Mesothelial cell of epicardium (in vitro differentiated cells): ENCODE measurements around the gene REC8. TPM values are rescaled to one million over a fixed set of nuclear protein-coding genes. Genes with fewer than 3 reads are reported as not detected.
A peak's percentile ranks its signal among the peaks of the same experiment; 100 is the strongest.

ENCODE experiments used
- DNase-seq, 2 experiments: peaks; one replicate each; pipeline ENCODE4 v3.0.0; 2021; ENCODE audit warnings: low spot score in 2 of 2; ENCODE audit not compliant: unreplicated experiment in 2 of 2
- H3K27ac Mint-ChIP-seq: 2 replicates; pipeline ENCODE4 v1.8.0; 2021; ENCODE audit warnings: mixed read lengths
- H3K27me3 Mint-ChIP-seq: 2 replicates; pipeline ENCODE4 v1.8.0; 2021; ENCODE audit warnings: low read depth, mixed read lengths
- H3K36me3 Mint-ChIP-seq: 2 replicates; pipeline ENCODE4 v1.8.0; 2021; ENCODE audit warnings: mixed read lengths
- H3K4me1 Mint-ChIP-seq: 2 replicates; pipeline ENCODE4 v1.8.0; 2021; ENCODE audit warnings: mixed read lengths
- H3K4me3 Mint-ChIP-seq: 2 replicates; pipeline ENCODE4 v1.8.0; 2021; ENCODE audit warnings: mild to moderate bottlenecking, moderate library complexity, mixed read lengths
- H3K9me3 Mint-ChIP-seq: 2 replicates; pipeline ENCODE4 v1.8.0; 2021; ENCODE audit warnings: mixed read lengths
- CTCF ChIP-seq: fragments of 200-600 bp; sonication (generic); IDR thresholded peaks from one replicate; pipeline ENCODE4 v1.5.0; 2021; ENCODE audit warnings: antibody characterized with exemption; ENCODE audit not compliant: unreplicated experiment
- total RNA-seq: library from RNA; stranded (reverse); gene quantifications from 3 replicates; pipeline ENCODE4 v1.2.1, GENCODE V29; 2021

Gene REC8
- 465 to 486 TPM (median 484 TPM) in 3 replicates for total RNA-seq

- Mint-ChIP-seq H3K9me3 (no peaks in the 10 kb centered on the region), H3K27me3 (no peaks in the 10 kb centered on the region), H3K4me1 (peaks cover 43% of the 10 kb centered on the region), H3K4me3 (peak within 1 kb of the TSS; percentile 83), H3K27ac (peak within 1 kb of the TSS; percentile 94), H3K36me3 (peaks cover 27% of the 10 kb centered on the region)
- DNase-seq: peak; percentile 86 to 92
- no peak for TF ChIP-seq CTCF
Measured at GRCh38 chr14:24171422-24172260, at the start of gene REC8. Gene REC8, plus strand, starts transcription at chr14:24172080. Its CDS starts 473 bp downstream, at chr14:24172553.

- H3K9me3 Mint-ChIP-seq: no peaks in the 10 kb centered on the region
- H3K4me1 Mint-ChIP-seq: no peaks in the 10 kb centered on the region
- H3K36me3 Mint-ChIP-seq: peaks cover 35% of the 10 kb centered on the region
- no peak overlapping the region for H3K4me3 Mint-ChIP-seq
- no peak for TF ChIP-seq CTCF
- H3K27me3 Mint-ChIP-seq: no peaks in the 10 kb centered on the region
- no peak overlapping the region for H3K27ac Mint-ChIP-seq
- no peak for DNase-seq
Measured at GRCh38 chr14:24122416-24122815, 49.5 kb upstream of the REC8 start.

GRCh38 chr14:24122898-24123297, 49.0 kb upstream of the REC8 start:
- H3K9me3 Mint-ChIP-seq: no peaks in the 10 kb centered on the region

GRCh38 chr14:24123424-24124417, 48.2 kb upstream of the REC8 start:
- no peak for DNase-seq
- H3K27me3 Mint-ChIP-seq: no peaks in the 10 kb centered on the region
- H3K36me3 Mint-ChIP-seq: peaks cover 31% of the 10 kb centered on the region
- H3K4me1 Mint-ChIP-seq: no peaks in the 10 kb centered on the region
- H3K9me3 Mint-ChIP-seq: no peaks in the 10 kb centered on the region
- H3K27ac Mint-ChIP-seq: no peak overlapping the region
- no peak for TF ChIP-seq CTCF
- no peak overlapping the region for H3K4me3 Mint-ChIP-seq

More at GRCh38 chr14:24122898-24123297, 49.0 kb upstream of the REC8 start:
- Mint-ChIP-seq H3K4me3 (no peak overlapping the region), H3K27me3 (no peaks in the 10 kb centered on the region), H3K36me3 (peaks cover 35% of the 10 kb centered on the region), H3K27ac (no peak overlapping the region), H3K4me1 (no peaks in the 10 kb centered on the region)
- no peak for DNase-seq
- TF ChIP-seq CTCF: no peak

- DNase-seq: no peak
- Mint-ChIP-seq H3K4me3 (no peak overlapping the region), H3K27me3 (no peaks in the 10 kb centered on the region), H3K4me1 (no peaks in the 10 kb centered on the region), H3K36me3 (peaks cover 13% of the 10 kb centered on the region), H3K9me3 (no peaks in the 10 kb centered on the region), H3K27ac (no peak overlapping the region)
- no peak for TF ChIP-seq CTCF
Measured at GRCh38 chr14:24126939-24127338, 44.9 kb upstream of the REC8 start.
